GM18507 (cell line): ENCODE results near the gene MMP24.

Experiments used
- DNase-seq: peaks from one replicate; pipeline ENCODE4 v3.0.0; 2011; ENCODE audit warnings: low read depth; ENCODE audit not compliant: insufficient read length; ENCODE audit errors: extremely low spot score
- FAIRE-seq: peaks from 2 replicates; lab custom pipeline; 2011; peaks lifted over from hg19 to GRCh38; lab: Jason Lieb, UNC

The MMP24 gene

DNA sequence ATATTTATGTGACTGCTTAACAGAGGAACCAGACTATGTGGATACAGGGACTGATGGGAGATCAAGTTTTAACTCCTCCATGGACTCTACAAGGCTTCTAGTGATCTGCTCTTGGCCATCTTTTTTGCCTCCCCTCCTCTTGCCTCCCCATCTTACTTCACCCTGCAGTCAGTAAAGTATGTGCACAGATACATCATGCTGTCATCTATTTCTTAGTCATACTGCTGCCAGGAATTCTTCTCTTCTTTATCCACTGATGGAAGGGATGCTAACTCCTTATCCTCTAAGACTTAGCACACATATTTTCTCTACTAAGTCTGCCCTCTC is 93.3 kb downstream of the MMP24 start:
- FAIRE-seq (no peak), DNase-seq (no peak)

GRCh38 chr20:35320396-35321126 is 94.1 kb downstream of the MMP24 start:
- FAIRE-seq = no peak
- DNase-seq = no peak

DNA sequence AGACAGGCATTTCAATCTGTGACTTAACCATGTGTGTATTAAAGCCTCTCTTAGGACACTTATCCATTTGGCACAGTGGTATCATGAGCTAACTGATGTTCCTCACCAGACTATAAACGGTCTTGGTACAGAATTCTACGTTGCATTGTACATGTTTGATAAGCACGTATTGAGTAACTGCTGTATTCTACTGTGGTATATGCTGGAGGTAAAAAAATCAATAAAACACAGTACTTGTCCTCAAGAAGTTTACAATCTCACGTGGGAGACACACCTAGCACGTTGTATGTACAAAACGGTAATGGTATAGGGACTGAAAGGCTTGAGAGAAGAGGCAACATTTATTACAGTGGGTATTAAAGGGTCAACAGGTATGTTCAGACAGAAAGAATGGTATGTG is 98.9 kb downstream of the MMP24 start:
- no peak for FAIRE-seq
- no peak for DNase-seq

GRCh38 chr20:35326021-35326739 is 99.7 kb downstream of the MMP24 start:
- no peak for FAIRE-seq
- no peak for DNase-seq
